Neural cell (in vitro differentiated cells): Measurements from ENCODE around the gene TTLL12. TPM values are rescaled to one million over a fixed set of nuclear protein-coding genes. Genes with fewer than 3 reads are reported as not detected.

ENCODE experiments used
- H2AFZ ChIP-seq: fragments of 200-600, 300-800 bp; sonication (generic), shearing (Covaris generic); 2 replicates; pipeline ENCODE4 v1.6.0; 2014; ENCODE audit warnings: low read depth, mild to moderate bottlenecking, antibody characterized with exemption, low read length, moderate library complexity
- H3F3A ChIP-seq: fragments of 200-600 bp; shearing (Covaris generic); 2 replicates; pipeline ENCODE4 v1.6.1; 2016; ENCODE audit warnings: mild to moderate bottlenecking, moderate library complexity, mixed read lengths, antibody characterized with exemption, low read length; ENCODE audit not compliant: insufficient read depth, poor library complexity, severe bottlenecking
- H3K27ac ChIP-seq: fragments of 200-600, 300-800 bp; sonication (generic), shearing (Covaris generic); 2 replicates; pipeline ENCODE4 v1.5.1; 2014; ENCODE audit warnings: mild to moderate bottlenecking, low read length, moderate library complexity
- H3K27me3 ChIP-seq: fragments of 300-800, 200-600 bp; sonication (generic), shearing (Covaris generic); 2 replicates; pipeline ENCODE4 v1.6.0; 2014; ENCODE audit warnings: mild to moderate bottlenecking, low read depth, low read length, moderate library complexity; ENCODE audit not compliant: insufficient read depth
- H3K36me3 ChIP-seq: fragments of 300-800, 200-600 bp; sonication (generic), shearing (Covaris generic); 2 replicates; pipeline ENCODE4 v1.5.1; 2014; ENCODE audit warnings: mild to moderate bottlenecking, antibody characterized with exemption, low read length, moderate library complexity; ENCODE audit not compliant: insufficient read depth
- H3K4me2 ChIP-seq: fragments of 300-800, 200-600 bp; sonication (generic), shearing (Covaris generic); 2 replicates; pipeline ENCODE4 v1.6.0; 2014; ENCODE audit warnings: mild to moderate bottlenecking, low read length
- H3K4me3 ChIP-seq: fragments of 300-800, 200-600 bp; sonication (generic), shearing (Covaris generic); 2 replicates; pipeline ENCODE4 v1.5.1; 2014; ENCODE audit warnings: mild to moderate bottlenecking, low read length, moderate library complexity
- H3K79me2 ChIP-seq: fragments of 200-600 bp; shearing (Covaris generic); replicated peaks from 2 replicates; pipeline ENCODE4 v1.6.0; 2014; ENCODE audit warnings: mild to moderate bottlenecking, low read length, moderate library complexity; ENCODE audit not compliant: insufficient read depth
- H3K9ac ChIP-seq: fragments of 300-800, 200-600 bp; sonication (generic), shearing (Covaris generic); 2 replicates; pipeline ENCODE4 v1.6.1; 2016; ENCODE audit warnings: mild to moderate bottlenecking, low read length, mixed read lengths
- H3K9me2 ChIP-seq: fragments of 200-600 bp; shearing (Covaris generic); 2 replicates; pipeline ENCODE4 v1.6.1; 2016; ENCODE audit warnings: mild to moderate bottlenecking, low read length, mixed read lengths; ENCODE audit not compliant: insufficient read depth
- H3K9me3 ChIP-seq: fragments of 200-600, 300-800 bp; sonication (generic), shearing (Covaris generic); 2 replicates; pipeline ENCODE4 v1.6.1; 2016; ENCODE audit warnings: mild to moderate bottlenecking, mixed run types, low read length, moderate library complexity, mixed read lengths
- H4K20me1 ChIP-seq: fragments of 200-600 bp; shearing (Covaris generic); 2 replicates; pipeline ENCODE4 v1.6.1; 2016; ENCODE audit warnings: mild to moderate bottlenecking, mixed run types; ENCODE audit not compliant: insufficient read depth
- CTCF ChIP-seq: fragments of 450-650 bp; IDR thresholded peaks from 2 replicates; pipeline ENCODE4 v1.5.1; 2014; ENCODE audit warnings: antibody characterized with exemption, mild to moderate bottlenecking, moderate library complexity; ENCODE audit not compliant: poor library complexity, severe bottlenecking
- EZH2 ChIP-seq: fragments of 200-600, 300-800 bp; shearing (Covaris generic), sonication (generic); IDR thresholded peaks from 2 replicates; pipeline ENCODE4 v1.6.1; 2014; ENCODE audit warnings: antibody characterized with exemption, low read length, borderline replicate concordance, mild to moderate bottlenecking; ENCODE audit not compliant: insufficient read depth, poor library complexity, severe bottlenecking
- MXI1 ChIP-seq: fragments of 450-650 bp; conservative IDR thresholded peaks from 2 replicates; pipeline ENCODE4 v1.6.1; 2014; ENCODE audit warnings: antibody characterized with exemption, mild to moderate bottlenecking; ENCODE audit not compliant: poor library complexity, severe bottlenecking
- SMC3 ChIP-seq: fragments of 450-650 bp; conservative IDR thresholded peaks from 2 replicates; pipeline ENCODE4 v1.6.1; 2014; ENCODE audit warnings: antibody characterized with exemption, mild to moderate bottlenecking, moderate library complexity; ENCODE audit not compliant: poor library complexity
- TAF1 ChIP-seq: IDR thresholded peaks from 2 replicates; pipeline ENCODE4 v1.6.1; 2012; ENCODE audit warnings: low read depth
- polyA plus RNA-seq: library from polyadenylated mRNA; depleted of rRNA; stranded (reverse); fragments of >200 nt; gene quantifications from 2 replicates; pipeline ENCODE4 v1.2.3, GENCODE V29; 2014

The TTLL12 gene
- polyA plus RNA-seq, 1 donor from 2014 or later, result 22.2 TPM

GRCh38 chr22:43116932-43117331, 70.0 kb downstream of the TTLL12 start:
- no peak overlapping the region for H3K27ac ChIP-seq
- no peaks in the 10 kb centered on the region for H3K9me2 ChIP-seq
- H3K9me3 ChIP-seq, result no peaks in the 10 kb centered on the region
- peaks cover 8% of the 10 kb centered on the region for H3K27me3 ChIP-seq
- H3F3A ChIP-seq, result no peaks in the 10 kb centered on the region
- H2AFZ ChIP-seq, result no peak overlapping the region
- no peak overlapping the region for H3K9ac ChIP-seq
- H3K79me2 ChIP-seq, result no peaks in the 10 kb centered on the region
- H3K4me2 ChIP-seq, result no peak overlapping the region
- TF ChIP-seq TAF1, result no peak
- TF ChIP-seq MXI1, result no peak
- no peak for TF ChIP-seq EZH2
- no peak for TF ChIP-seq CTCF
- TF ChIP-seq SMC3, result no peak
- H3K36me3 ChIP-seq, result no peaks in the 10 kb centered on the region
- H4K20me1 ChIP-seq, result no peaks in the 10 kb centered on the region
- H3K4me3 ChIP-seq, result no peak overlapping the region

Other genes starting within 250 kb of the TTLL12 start
- 45.8 and 47.2 TPM in 2 replicates for gene PACSIN2, start 172.0 kb downstream of the TTLL12 start, polyA plus RNA-seq
- gene TTLL1, start 97.7 kb downstream of the TTLL12 start, polyA plus RNA-seq, result 36.3 and 41.8 TPM in 2 replicates
- gene BIK, start 76.4 kb downstream of the TTLL12 start, polyA plus RNA-seq, result 1.5 and 3.1 TPM in 2 replicates
- gene MCAT, start 43.7 kb downstream of the TTLL12 start, polyA plus RNA-seq, result 46.1 and 46.8 TPM in 2 replicates
- gene TSPO, start 35.6 kb downstream of the TTLL12 start, polyA plus RNA-seq, result not detected in 2 replicates
- 8.4 and 21.6 TPM in 2 replicates for gene SCUBE1, start 156.2 kb upstream of the TTLL12 start, polyA plus RNA-seq
- gene MPPED1, start 224.9 kb upstream of the TTLL12 start, polyA plus RNA-seq, result 24.1 and 33.4 TPM in 2 replicates